ENCODE results near the gene ING2.
"Not testable (repeated sequence)": the region's sequence is repeated elsewhere in the genome, so short reads cannot be mapped to it uniquely, and the experiment has no call there.

ING2 gene

GRCh38 chr4:183550345-183551093 lies 45.7 kb downstream of the ING2 start:
- DNase-seq (ENCODE audit: low read depth), result no peak

GRCh38 chr4:183552274-183553146 lies 47.7 kb downstream of the ING2 start:
- DNase-seq (ENCODE audit: low read depth), result no peak

- not testable (repeated sequence) for DNase-seq (ENCODE audit: low read depth)
Measured at GRCh38 chr4:183553147-183553478, 48.3 kb downstream of the ING2 start.

GRCh38 chr4:183553601-183554345 lies 48.9 kb downstream of the ING2 start:
- no peak for DNase-seq (ENCODE audit: low read depth)

- DNase-seq (ENCODE audit: low read depth), result no peak
Measured at GRCh38 chr4:183554346-183554686, 49.5 kb downstream of the ING2 start.

GRCh38 chr4:183554878-183555585 lies 50.2 kb downstream of the ING2 start:
- DNase-seq (ENCODE audit: low read depth), result no peak

GRCh38 chr4:183556947-183557346 lies 52.1 kb downstream of the ING2 start:
- DNase-seq (ENCODE audit: low read depth), result no peak

- no peak for DNase-seq (ENCODE audit: low read depth)
Measured at GRCh38 chr4:183557611-183558010, 52.8 kb downstream of the ING2 start.

GRCh38 chr4:183558873-183559272 lies 54.0 kb downstream of the ING2 start:
- no peak for DNase-seq (ENCODE audit: low read depth)

GRCh38 chr4:183561905-183562304 lies 57.0 kb downstream of the ING2 start:
- DNase-seq (ENCODE audit: low read depth), result no peak

Data from ELR (cell line).